ENCODE measurements around the gene COL13A1. TPM values are rescaled to one million over a fixed set of nuclear protein-coding genes. Genes with fewer than 3 reads are reported as not detected.

The COL13A1 gene
- total RNA-seq, 4 donors from 2014 or later: 0.46 to 0.60 TPM; not detected in 2

DNA sequence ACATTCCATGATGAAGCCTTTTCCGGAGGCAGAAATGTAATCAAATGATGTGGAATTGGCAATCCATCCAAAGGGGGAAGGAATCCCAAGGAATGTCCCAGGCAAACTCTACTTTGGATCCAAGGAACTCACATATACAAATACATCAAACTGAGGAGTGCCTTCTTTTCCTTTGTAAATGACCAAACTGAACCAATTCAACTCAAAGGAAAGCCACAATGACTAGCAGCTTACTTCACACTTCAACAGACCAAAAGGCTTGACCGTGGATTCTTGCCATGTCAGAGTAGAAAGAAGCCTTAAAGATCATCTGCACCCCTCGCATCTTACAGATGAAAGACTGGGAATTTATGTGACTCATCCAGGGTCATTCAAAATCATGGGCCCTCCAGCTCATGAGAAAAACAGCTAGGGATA, 171.3 kb downstream of the COL13A1 start:
- DNase-seq (ENCODE audit: low spot score) (no peak), ATAC-seq (ENCODE audit: low FRiP score) (no peak)
- TF ChIP-seq, protein P1, sequence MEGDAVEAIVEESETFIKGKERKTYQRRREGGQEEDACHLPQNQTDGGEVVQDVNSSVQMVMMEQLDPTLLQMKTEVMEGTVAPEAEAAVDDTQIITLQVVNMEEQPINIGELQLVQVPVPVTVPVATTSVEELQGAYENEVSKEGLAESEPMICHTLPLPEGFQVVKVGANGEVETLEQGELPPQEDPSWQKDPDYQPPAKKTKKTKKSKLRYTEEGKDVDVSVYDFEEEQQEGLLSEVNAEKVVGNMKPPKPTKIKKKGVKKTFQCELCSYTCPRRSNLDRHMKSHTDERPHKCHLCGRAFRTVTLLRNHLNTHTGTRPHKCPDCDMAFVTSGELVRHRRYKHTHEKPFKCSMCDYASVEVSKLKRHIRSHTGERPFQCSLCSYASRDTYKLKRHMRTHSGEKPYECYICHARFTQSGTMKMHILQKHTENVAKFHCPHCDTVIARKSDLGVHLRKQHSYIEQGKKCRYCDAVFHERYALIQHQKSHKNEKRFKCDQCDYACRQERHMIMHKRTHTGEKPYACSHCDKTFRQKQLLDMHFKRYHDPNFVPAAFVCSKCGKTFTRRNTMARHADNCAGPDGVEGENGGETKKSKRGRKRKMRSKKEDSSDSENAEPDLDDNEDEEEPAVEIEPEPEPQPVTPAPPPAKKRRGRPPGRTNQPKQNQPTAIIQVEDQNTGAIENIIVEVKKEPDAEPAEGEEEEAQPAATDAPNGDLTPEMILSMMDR (IDR thresholded peaks at IDR 0.05): no peak

DNA sequence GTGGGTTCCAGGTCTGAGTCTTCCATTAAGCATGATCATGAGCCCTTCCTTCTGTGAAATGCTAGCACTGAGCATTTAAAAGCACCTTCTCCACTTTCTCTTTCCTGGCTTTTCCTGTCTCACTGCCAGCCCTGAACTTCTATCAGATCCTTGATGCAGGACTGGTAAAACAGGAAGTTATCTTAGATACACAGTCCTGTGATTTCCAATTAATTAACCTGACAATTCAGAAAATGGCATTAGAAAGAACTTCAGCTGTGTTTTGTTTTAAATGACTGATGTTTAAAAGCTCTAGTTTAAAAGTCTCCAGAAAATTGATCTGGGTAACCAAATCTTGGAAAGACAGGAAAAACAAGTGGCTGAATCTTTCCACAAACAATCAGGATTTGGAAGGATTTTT, 172.0 kb downstream of the COL13A1 start:
- TF ChIP-seq, protein P1 (IDR thresholded peaks at IDR 0.05): no peak
- no peak for ATAC-seq (ENCODE audit: low FRiP score)
- DNase-seq (ENCODE audit: low spot score): no peak

DNA sequence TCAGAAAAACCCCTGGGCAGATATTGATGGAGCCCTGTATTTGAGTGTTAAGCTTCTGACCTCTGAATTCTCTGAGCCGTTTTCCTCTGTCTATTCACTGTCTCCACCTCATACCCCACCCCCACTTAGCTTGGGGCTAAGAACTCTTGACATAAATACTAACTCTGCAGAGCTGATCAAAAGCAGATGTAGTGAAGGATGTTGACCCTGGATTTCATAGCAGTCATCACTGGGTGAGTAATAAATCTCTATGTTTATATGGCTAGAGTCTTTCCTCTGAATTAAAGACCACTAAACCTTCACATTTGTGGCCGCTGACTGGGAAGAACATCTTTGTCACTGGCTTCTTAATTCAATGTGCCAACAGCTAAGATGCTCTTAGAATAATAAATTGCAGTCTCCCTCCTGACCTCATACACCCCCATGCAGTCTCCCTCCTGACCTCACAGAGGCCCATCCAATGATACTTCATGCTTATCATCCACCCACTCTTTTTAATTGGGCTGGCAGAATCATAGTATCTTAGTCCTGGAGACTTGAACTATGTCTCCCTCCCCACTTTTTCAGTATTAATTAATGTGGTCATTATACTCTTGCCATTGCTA, 172.9 kb downstream of the COL13A1 start:
- ATAC-seq (ENCODE audit: low FRiP score) (no peak), DNase-seq (ENCODE audit: low spot score) (no peak)
- TF ChIP-seq, protein P1 (IDR thresholded peaks at IDR 0.05): no peak

DNA sequence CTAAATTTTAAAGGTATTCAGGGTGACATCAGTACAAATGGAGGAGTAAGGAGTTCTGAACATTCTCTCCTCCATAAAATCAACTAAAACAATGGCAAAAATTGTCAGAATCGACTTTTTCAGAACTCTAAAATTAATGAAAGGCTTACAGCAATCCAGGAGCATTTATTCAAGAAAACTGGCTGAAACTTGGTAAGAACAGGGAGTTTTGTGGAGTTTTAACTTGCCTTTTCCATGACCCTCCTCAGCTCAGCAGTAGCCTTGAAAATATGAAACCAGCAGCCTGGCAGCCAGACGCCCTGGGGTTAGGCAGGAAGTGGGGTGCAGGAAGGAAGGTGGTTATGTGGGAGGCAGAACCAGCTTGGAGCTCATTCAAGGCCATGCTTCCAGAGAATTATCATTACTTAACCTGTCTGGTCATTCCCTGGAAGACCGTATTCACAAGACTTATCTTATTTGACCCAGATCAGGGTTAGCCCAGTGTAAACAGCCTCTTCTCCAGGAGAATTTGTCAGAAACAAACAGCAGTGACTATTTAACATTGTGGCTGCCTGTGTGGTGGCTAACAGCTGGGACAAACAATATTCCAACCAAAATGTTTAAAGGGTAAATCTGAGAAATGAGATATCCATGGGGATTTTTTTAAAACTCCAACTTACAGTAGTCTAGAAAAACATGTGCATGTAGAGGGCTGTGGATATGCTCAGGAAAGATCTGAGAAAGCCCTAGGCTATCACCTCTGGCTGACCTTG, 175.3 kb downstream of the COL13A1 start:
- TF ChIP-seq, protein P1 (IDR thresholded peaks at IDR 0.05): no peak
- ATAC-seq (ENCODE audit: low FRiP score) (no peak), DNase-seq (ENCODE audit: low spot score) (no peak)

DNA sequence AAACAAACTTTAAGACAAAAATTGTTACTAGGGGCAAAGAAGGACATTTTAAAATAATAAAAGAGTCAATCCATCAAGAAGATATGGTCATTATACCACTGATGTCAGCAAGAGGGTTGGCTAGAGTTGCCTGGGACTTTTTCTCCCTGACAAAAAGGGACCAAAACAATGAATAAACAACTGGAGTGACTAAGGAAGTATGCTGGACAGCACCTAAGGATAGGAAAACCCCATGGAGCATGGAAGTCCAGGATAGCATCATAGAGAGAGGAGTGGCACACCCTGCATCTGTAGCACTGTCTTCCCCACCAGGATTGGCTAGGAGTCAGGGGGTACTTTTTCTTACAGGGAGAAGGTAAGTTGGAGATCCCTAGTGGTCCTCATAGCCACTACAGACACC, 177.5 kb downstream of the COL13A1 start:
- TF ChIP-seq, protein P1 (IDR thresholded peaks at IDR 0.05): no peak
- no peak for ATAC-seq (ENCODE audit: low FRiP score)

DNA sequence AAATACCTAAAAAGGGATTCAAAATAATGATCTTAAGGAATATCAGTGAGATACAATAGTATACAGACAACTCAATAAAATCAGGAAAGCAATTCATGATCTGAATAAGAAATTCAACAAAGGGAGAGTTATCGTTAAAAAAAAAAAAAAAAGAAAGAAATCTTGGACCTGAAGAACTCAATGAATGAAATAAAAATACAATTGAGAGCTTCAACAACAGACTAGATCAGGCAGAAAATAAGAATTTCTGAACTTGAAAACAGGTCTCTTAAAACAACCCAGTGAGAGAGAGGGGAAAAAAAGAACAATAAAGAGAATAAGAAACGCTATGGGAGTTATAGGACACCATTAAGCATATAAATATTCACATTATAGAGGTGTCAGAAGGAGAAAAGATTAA, 179.0 kb downstream of the COL13A1 start:
- ATAC-seq (ENCODE audit: low FRiP score): no peak
- TF ChIP-seq, protein P1 (IDR thresholded peaks at IDR 0.05): no peak
- no peak for DNase-seq (ENCODE audit: low spot score)

More for the DNA sequence above, 177.5 kb downstream of the COL13A1 start:
- no peak for DNase-seq (ENCODE audit: low spot score)

DNA sequence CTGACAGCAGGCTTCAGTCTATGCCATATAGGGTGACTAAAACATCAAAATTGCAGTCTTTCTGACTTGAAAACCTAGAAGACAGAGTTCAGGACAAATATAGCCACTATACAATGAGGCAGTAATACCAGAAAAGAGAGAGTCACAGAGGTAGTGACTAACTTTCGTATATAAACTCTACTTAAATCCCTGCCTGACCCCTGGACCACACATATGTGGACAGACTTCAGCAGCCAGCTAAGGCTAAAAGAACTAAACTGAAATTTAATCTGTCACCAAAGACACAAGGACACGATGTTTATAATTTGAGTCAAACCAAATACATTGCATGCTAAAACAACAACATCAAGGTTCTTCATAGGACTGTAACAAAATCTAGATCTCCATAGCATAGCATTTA, 186.4 kb downstream of the COL13A1 start:
- no peak for DNase-seq (ENCODE audit: low spot score)
- no peak for ATAC-seq (ENCODE audit: low FRiP score)
- TF ChIP-seq, protein P1 (IDR thresholded peaks at IDR 0.05): no peak

All from omental fat pad (tissue), 4 donors.